Measurements from ENCODE around the gene CNIH4.
"Not testable (repeated sequence)": the region's sequence is repeated elsewhere in the genome, so short reads cannot be mapped to it uniquely, and the experiment has no call there.

Gene CNIH4

DNA sequence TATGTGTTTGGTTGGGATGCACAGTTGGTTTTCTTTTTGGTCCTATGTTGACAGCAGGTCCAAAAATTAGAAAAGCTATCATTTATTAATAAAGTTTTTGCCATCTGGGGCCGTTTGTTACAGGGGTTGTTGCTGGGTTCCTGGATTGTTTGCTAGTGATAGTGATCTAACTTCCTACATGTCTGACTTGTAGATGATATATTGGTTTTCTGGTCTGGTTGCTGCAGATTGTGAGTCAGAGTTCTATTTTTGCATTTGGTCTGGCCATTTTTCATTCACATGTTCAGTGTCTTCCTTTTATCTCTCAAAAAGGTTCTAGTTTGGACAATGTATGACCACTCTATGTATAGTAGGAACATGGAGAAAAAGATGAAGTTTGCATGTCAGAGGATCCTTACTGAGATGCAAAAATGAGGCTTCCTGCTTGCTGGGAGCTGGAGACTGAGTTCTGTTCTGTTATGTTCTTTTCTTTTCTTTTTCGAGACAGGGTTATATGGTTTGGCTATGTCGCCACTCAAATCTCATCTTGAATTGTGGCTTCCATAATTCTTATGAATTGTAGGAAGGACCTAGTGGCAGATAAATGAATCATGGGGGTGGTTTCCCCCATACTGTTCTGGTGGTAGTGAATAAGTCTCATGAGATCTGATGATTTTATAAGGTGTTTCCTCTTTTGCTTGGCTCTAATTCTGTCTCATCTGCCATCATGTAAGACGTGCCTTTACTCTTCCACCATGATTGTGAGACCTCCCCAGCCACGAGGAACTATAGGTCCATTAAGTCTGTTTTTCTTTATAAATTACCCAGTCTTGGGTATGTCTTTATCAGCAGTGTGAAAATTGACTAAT lies 22.5 kb upstream of the CNIH4 start:
- H3K4me3 ChIP-seq (ENCODE audit: low read depth, low read length) = no peak overlapping the region
- TF ChIP-seq, protein P1, sequence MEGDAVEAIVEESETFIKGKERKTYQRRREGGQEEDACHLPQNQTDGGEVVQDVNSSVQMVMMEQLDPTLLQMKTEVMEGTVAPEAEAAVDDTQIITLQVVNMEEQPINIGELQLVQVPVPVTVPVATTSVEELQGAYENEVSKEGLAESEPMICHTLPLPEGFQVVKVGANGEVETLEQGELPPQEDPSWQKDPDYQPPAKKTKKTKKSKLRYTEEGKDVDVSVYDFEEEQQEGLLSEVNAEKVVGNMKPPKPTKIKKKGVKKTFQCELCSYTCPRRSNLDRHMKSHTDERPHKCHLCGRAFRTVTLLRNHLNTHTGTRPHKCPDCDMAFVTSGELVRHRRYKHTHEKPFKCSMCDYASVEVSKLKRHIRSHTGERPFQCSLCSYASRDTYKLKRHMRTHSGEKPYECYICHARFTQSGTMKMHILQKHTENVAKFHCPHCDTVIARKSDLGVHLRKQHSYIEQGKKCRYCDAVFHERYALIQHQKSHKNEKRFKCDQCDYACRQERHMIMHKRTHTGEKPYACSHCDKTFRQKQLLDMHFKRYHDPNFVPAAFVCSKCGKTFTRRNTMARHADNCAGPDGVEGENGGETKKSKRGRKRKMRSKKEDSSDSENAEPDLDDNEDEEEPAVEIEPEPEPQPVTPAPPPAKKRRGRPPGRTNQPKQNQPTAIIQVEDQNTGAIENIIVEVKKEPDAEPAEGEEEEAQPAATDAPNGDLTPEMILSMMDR (IDR thresholded peaks at IDR 0.05; ENCODE audit: low read depth, low read length) = no peak
- peak; percentile 13 for DNase-seq (ENCODE audit: low read depth, low spot score)
- in situ Hi-C loops (cut with HindIII; ENCODE audit: low sequenced_read_pairs) = no loop called here

DNA sequence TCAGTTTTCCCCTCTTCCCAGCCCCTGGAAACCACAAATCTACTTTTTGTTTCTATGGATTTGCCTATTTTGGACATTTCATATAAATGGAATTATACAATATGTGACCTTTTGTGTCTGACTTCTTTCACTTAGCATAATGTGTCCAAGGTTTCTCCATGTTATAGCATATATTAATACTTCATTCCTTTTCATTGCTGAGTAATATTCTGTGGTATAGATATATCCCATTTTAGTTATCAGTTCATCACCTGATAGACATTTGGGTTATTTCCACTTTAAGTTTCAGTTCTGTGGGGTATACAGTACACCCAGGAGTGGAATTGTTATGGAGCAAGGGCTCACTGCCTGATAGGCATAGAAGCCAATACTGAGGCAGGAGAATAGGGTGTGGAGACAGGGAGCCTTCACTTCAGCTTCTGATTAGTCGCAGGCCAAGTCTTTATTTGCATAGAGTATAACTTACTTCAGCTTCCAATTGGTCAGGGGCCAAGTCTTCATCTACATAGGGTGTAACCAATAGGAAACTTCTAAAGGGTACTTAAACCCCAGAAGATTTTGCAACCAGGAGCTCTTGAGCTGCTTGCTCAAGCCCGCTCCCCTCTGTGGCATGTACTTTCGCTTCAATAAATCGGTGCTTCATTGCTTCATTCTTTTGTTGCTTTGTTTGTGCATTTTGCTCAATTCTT lies 18.4 kb upstream of the CNIH4 start:
- H3K4me3 ChIP-seq (ENCODE audit: low read depth, low read length) = no peak overlapping the region
- DNase-seq (ENCODE audit: low read depth, low spot score) = no peak
- TF ChIP-seq, protein P1 (IDR thresholded peaks at IDR 0.05; ENCODE audit: low read depth, low read length) = no peak
- in situ Hi-C loops (cut with HindIII; ENCODE audit: low sequenced_read_pairs) = no loop called here

DNA sequence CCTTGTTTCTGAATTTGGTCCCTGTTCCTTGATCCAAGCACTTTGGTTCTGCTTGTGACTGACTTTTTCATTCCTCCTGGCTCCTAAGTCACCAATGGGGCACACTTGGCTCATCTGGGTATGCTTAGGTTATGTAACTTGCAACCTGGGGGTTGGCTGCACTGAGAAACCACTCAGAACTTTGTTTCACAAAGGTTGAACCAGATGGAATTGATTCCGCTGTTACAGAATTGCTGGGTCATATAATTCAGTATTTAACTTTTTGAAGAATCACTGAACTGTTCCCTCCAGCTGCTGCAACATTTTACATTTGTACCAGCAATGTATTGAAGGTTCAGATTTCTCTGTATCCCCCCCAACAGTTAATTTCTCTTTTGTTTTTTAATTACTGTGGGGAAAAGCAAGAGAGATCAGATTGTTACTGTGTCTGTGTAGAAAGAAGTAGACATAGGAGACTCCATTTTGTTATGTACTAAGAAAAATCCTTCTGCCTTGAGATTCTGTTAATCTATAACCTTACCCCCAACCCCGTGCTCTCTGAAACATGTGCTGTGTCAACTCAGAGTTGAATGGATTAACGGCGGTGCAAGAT lies 17.1 kb upstream of the CNIH4 start:
- in situ Hi-C loops (cut with HindIII; ENCODE audit: low sequenced_read_pairs) = no loop called here
- TF ChIP-seq, protein P1 (IDR thresholded peaks at IDR 0.05; ENCODE audit: low read depth, low read length) = no peak
- DNase-seq (ENCODE audit: low read depth, low spot score) = no peak
- no peak overlapping the region for H3K4me3 ChIP-seq (ENCODE audit: low read depth, low read length)

DNA sequence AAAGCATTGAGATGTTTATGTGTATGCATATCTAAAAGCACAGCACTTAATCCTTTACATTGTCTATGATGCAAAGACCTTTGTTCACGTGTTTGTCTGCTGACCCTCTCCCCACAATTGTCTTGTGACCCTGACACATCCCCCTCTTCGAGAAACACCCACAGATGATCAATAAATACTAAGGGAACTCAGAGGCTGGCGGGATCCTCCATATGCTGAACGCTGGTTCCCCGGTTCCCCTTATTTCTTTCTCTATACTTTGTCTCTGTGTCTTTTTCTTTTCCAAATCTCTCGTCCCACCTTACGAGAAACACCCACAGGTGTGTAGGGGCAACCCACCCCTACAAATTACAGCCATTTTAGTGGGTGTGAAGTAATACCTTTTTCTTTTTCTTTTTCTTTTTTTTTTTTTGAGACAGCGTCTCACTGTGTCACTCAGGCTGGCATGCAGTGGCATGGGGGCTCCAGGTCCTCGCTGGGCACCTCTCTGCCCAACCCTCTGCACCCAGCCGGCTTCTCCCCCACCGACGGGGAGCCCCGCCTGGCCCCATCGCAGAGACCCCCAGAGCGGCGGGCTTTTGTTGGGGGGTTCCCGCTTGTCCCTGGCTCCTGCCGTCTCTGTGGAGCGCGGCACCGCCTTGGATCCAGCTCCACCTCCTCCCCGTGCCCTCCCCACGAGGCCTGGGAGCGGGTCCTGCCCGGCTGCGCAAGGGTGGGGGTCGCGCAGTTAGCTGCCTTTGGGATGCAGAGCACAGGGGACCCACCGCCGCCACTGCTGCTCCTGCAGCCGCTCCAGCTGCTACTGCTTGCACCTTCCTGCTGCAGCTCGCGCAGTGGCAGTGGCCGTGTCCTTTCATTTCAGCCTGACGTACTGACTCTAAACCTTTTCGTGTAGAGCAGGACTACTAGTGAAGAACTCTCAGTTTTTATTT lies 16.0 kb upstream of the CNIH4 start:
- DNase-seq (ENCODE audit: low read depth, low spot score); in situ Hi-C loops (cut with HindIII; ENCODE audit: low sequenced_read_pairs): not testable (repeated sequence)
- peak overlapping the region; percentile 52 for H3K4me3 ChIP-seq (ENCODE audit: low read depth, low read length)

DNA sequence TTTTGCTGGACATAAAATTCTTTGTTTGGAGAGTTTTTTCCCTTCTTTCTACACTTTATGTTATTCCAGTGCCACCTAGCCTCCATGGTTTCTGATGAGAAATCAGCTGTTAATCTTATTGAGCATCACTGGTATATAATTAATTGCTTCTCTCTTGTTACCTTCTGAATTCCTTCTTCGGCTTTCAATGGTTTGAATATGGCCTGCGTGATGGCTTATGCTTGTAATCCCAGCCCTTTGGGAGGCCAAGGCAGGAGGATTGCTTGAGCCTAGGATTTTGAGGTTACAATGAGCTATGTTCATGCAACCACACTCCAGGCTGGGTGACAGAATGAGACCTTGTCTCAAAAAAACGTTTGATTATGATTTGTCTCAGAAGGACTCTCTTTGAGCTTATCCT lies 13.0 kb upstream of the CNIH4 start:
- H3K4me3 ChIP-seq (ENCODE audit: low read depth, low read length) = no peak overlapping the region
- in situ Hi-C loops (cut with HindIII; ENCODE audit: low sequenced_read_pairs) = no loop called here
- TF ChIP-seq, protein P1 (IDR thresholded peaks at IDR 0.05; ENCODE audit: low read depth, low read length) = no peak
- DNase-seq (ENCODE audit: low read depth, low spot score) = no peak

DNA sequence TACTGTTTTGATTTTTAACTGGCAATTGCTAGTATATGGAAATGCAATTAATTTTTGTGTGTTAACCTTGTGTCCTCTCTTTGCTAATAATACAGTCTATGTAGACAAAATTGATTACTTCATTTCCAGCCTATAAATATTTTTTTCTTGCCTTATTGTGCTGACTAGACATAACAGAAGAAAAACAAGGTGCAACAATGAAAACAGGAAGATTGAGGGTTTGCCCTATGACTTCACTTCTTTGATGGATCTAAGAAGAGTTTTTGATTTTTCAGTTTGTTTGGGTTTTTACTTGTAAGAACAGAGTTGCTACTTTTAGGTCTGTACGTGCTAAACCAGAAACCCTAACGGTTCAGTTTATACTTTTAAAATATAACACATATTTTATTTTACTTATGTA lies 8.5 kb upstream of the CNIH4 start:
- TF ChIP-seq, protein P1 (IDR thresholded peaks at IDR 0.05; ENCODE audit: low read depth, low read length) = no peak
- no peak for DNase-seq (ENCODE audit: low read depth, low spot score)
- no peak overlapping the region for H3K4me3 ChIP-seq (ENCODE audit: low read depth, low read length)
- in situ Hi-C loops (cut with HindIII; ENCODE audit: low sequenced_read_pairs) = no loop called here

DNA sequence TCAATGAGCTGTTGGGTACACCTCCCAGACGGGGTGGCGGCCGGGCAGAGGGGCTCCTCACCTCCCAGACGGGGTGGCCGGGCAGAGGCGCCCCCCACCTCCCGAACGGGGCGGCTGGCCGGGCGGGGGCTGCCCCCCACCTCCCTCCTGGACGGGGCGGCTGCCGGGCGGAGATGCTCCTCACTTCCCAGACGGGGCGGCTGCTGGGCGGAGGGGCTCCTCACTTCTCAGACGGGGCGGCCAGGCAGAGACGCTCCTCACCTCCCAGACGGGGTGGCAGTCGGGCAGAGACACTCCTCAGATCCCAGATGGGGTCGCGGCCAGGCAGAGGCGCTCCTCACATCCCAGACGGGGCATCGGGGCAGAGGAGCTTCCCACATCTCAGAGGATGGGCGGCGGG lies 7.0 kb upstream of the CNIH4 start:
- DNase-seq (ENCODE audit: low read depth, low spot score); H3K4me3 ChIP-seq (ENCODE audit: low read depth, low read length); in situ Hi-C loops (cut with HindIII; ENCODE audit: low sequenced_read_pairs): not testable (repeated sequence)

DNA sequence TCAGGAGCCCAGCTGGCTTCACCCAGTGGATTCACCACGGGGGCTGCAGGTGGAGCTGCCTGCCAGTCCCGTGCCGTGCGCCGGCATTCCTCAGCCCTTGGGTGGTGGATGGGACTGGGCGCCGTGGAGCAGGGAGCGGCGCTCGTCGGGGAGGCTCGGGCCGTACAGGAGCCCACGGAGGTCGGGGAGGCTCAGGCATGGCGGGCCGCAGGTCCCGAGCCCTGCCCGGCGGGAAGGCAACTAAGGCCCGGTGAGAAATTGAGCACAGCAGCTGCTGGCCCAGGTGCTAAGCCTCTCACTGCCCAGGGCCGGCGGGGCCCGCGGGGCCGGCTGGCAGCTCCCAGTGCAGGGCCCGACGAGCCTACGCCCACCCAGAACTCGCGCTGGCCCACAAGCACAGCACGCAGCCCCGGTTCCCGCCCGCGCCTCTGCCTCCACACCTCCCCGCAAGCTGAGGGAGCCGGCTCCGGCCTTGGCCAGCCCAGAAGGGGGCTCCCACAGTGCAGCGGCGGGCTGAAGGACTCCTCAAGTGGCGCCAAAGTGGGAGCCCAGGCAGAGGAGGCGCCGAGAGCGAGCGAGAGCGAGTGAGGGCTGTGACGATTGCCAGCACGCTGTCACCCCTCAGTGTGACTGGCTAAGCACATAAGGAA lies 4.1 kb upstream of the CNIH4 start:
- in situ Hi-C loops (cut with HindIII; ENCODE audit: low sequenced_read_pairs); H3K4me3 ChIP-seq (ENCODE audit: low read depth, low read length); DNase-seq (ENCODE audit: low read depth, low spot score): not testable (repeated sequence)
